Muscle of arm (tissue), 12 donors: ENCODE measurements around the gene GREB1L. TPM values are rescaled to one million over a fixed set of nuclear protein-coding genes. Genes with fewer than 3 reads are reported as not detected.
"Not testable (repeated sequence)": the region's sequence is repeated elsewhere in the genome, so short reads cannot be mapped to it uniquely, and the experiment has no call there.

Experiments
- DNase-seq: peaks from one replicate; pipeline ENCODE4 v3.0.0-alpha.2; 2013
- polyA plus RNA-seq, 12 donors: library from polyadenylated mRNA; unstranded; fragments of 120-200 nt; gene quantifications; one replicate each; pipeline ENCODE4 v1.2.1, GENCODE V29; 2013; ENCODE audit not compliant: insufficient read length in 12 of 12

Gene GREB1L
- polyA plus RNA-seq, 12 donors, result 3.6 to 14.8 (median 11.7) TPM; not detected in 1

DNA sequence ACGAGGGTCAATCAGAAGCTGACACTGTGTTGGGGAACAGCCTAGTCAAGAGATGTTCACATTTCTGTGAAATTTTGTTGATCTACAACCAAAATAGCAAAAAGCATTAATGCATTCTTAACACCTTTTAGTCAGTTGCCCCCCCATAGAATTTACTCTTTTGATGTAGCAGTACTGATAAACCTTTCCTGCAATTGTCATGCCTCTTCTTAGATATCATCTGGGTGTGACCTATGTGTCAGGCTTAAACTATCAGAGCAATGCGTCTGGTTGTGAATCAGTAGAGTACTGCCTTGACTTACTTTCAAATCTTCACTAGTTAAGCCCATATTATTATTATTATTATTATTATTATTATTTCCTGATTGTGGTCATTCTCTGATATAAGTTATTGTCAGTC lies 61.9 kb downstream of the GREB1L start:
- DNase-seq, result no peak

DNA sequence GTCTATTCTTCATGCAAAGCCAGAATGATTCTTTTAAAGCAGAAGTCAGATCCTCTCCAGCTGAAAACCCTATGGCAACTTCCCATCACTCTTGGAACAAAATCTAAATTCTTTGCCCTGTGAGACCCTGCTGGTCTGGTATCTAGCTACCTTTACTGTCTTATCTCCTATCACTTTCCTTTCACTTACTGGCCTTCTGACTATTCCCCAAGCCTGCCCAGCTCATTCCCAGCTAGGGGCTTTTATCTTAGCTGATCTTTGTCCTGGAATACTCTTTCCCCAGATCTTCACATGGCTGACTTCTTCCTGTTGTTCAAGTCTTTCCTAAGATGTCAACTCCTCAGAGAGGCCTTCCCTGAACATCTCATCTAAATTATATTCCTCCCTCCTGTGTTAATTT lies 63.6 kb downstream of the GREB1L start:
- DNase-seq, result no peak

DNA sequence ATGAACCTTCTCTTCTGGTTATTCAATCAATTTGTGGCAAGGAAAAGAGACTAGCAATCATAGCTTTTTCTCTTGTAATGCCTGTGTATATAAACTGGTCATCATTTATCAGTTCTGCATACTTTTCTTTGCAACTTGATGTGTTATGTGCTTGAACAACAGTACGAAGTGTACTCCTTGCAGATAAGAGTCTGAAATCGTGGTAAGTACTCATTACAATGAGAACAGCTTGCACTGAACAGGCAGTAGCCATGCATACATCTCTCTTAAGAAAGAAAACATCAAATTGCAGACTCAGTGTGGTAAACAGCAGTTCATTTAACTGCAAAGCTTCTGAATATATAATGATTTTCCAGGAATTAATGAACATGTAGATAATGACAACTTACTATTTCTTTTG lies 64.3 kb downstream of the GREB1L start:
- DNase-seq, result no peak

DNA sequence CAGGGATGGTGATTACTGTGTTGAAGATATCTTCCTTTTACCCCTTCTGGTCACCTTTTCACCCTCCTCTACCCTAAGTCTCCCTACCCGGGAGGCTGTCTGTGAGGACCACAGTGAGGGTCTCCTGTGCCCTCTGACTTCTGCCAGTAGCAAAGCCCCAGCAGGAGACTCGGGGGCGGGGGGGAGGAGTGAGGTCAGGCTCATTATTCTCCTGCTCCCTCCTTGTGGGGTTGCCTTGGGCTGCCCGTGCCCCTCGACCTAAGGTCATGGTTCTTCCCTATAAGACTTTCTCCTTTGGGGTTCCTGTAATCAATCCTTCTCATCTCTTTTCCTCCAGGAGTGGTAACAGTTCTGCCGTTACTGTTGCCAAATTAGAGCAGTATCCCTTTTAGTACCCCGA lies 65.5 kb downstream of the GREB1L start:
- DNase-seq, result no peak

DNA sequence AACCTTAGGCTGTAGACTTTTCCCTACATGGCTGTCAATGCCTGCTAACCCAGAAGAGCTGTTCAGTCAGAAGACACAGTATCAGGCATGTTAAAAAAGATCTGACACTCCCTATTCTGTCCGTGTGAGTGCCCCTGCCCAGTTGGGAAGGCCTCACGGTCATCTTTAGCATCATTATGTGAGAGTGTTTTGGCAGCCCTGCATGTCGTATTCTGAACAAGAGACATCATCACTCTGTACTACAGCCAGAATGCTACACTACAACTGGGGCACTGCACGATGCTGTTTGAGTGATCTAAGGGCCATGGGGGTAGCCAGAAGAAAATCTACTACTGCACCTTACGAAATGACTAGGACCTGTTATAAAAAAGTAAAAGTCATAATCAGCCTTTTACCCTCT lies 67.2 kb downstream of the GREB1L start:
- DNase-seq, result no peak

DNA sequence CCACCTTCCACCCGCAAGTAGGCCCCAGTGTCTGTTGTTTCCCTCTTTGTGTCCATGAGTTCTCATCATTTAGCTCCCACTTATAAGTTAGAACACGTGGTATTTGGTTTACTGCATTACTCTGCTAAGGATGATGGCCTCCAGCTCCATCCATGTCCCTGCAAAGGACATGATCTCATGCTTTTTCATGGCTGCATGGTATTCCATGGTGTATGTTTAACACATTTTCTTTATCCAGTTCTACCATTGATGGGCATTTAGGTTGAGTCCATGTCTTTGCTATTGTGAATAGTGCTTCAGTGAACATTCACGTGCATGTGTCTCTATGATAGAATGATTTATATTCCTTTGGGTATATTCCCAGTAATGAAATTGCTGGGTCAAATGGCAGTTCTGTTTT lies 69.9 kb downstream of the GREB1L start:
- not testable (repeated sequence) for DNase-seq

DNA sequence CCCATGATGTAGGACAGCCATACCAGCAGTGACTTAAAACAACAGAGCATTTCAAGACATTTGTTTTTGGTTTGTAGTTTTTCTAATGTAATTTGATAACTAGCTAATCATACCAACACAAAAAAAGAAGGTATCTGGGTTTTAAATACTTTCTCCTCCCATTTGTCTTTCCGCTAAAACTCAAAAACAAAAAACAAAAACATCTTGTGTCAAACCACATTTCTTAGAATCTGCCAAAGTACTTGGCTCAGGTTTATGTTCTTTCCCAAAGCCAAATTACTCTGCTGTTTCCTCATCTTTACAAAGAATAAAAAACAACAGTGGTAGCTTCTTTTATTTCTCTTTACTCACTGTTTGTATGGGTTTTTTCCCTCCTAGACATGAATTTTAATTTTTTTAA lies 71.5 kb downstream of the GREB1L start:
- DNase-seq, result no peak

DNA sequence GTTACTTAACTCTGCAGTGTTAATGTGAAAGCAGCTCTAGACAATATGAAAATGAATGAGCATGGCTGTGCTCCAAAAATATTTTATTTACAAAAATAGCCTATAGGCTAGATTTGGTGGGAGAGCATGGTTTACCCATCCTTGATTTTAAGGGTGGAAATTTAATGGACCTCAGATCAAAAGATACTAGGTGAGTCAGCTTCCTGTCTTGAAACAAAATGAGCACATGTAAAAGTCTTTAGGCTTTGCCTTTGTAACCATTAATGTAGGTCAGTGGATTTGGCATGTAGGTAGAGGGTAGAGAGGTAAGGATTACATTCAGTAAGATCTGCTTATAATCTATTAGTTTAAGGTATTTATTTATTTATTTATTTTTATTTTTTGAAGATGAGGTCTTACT lies 72.7 kb downstream of the GREB1L start:
- DNase-seq, result no peak

DNA sequence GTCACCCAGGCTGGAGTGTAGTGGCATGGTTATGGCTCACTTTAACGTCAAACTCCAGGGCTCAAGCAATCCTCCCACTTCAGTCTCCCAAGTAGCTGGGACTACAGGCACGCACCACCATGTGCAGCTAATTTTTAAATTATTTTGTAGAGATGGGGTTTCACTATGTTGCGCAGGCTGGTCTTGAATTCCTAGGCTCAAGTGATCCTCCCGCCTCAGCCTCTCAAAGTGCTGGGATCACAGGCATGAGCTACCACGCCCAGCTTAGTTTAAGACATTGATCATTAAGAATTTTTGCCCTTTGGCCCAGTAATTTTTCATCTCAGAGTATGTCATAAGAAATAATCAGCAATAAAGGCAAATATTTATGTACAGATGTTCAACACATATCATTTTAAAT lies 73.1 kb downstream of the GREB1L start:
- DNase-seq, result not testable (repeated sequence)

DNA sequence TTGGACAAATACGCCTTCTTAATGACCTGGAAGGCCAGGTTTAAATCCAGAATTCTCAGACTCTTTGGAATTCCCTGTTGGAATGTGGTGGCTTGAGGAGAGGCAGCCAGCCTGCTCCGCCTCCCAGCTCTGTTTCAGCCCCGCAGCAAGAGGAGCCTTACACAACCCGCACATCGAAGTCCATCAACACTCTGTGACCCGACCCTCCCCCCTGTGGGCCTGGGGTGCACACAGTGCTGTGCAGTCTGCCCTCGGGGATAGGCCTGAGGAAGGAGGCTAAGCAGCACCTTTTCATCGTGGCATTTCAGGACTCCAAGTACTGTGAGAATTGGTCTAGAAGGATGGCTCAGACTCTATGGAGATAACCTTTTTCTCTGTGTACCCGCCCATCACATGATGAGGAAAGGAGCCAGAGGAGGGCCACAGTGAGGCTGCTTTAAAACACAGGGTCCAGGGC lies 73.7 kb downstream of the GREB1L start:
- no peak for DNase-seq

DNA sequence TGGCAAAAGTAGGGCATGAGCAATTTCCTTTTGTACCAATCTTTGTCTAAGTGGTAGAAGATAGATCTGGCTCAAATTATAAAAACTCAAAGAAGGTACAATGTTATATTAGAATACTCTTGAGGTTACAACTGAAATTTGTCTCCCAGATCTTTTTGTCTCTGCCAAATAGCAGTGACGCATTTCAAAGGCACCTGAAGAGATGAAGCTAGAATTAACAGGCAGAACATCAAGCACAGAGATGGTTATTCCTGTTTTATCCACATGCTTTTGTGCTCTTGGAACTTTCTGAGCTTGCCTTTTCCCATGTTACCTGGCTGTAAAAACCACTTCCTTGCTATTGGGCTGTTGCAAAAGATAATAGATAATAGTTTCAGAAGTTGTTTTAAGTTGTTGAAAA lies 74.3 kb downstream of the GREB1L start:
- DNase-seq, result no peak

DNA sequence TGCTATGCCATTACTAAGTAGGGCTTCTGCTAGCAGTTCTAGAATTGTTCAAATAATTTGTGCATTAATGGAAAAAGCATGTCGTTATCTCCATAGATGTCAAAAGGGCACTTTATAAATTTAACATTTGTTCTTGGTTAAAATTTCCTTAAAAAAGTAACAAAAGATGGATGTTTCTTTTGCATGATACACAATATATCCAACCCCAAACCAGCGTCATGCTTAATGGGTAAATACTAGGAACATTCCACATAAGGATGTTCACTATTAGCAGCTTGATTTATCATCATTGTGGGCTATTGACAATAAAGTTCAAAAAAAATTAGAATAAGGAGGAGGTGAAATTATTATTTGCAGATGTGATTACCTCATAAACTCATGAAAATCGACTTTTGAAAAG lies 79.7 kb downstream of the GREB1L start:
- no peak for DNase-seq

DNA sequence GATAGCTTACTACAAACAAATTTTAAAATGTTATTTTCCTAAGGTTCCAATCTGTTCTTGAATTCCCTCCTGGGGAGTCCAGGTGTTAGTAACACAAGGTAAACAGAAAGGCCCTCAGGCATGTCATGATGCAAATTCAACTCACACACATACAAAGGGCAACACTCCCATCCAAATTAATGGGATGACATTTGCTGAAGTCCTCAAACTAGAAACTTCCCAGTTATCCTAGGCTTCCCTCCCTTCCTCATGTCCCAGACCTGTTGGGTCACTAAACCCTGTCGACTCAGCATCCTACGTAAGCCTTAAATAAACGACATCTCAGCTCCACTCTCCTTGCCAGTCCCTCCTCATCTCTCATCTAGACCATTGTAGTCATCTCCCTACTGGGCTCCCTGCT lies 85.1 kb downstream of the GREB1L start:
- no peak for DNase-seq

DNA sequence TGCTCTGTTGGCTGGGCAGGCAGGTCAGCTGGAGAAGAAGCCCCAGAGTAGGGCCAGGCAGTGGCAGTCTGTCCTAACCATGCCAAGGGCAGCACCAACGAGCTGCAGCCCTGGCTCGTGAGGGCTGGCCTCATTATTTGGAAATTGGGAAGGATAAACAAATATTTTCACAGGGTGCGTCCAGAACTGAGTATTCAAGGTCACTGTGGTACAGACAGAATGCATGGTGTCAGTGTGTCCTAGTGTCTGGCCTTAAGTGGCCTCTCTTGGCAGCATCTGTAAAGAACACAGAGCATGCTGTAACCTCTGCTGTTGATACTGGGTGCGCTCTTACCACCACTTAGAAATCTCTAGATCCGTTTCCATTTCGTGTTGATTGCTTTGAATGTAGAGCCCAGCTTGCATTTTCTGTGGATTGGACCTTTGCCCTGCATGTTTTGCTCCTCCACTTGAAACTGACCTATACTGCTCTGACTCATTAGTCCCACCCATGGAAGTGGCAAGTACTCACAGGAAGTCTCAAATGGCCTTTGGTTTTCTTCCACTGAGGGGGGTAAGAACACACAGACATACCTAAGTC lies 88.2 kb downstream of the GREB1L start:
- no peak for DNase-seq

DNA sequence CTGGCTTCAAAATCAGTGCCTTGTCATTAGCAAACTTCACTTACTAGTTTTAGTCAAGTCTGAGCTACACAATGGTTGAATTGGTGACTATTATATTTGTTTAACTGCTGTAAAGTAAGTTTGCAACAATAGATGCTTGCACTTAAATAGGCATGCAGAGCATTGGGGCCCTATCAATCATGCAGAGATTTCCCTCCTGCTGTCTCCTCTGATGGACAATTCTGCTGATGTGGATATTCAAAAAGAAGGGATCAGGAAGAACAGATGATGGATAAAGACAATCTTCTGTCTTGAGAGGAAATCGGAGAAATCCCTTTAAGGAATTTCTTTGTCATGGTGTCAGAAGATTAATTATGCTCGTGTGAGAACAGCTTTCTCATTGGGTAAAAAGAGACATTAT lies 89.0 kb downstream of the GREB1L start:
- no peak for DNase-seq

DNA sequence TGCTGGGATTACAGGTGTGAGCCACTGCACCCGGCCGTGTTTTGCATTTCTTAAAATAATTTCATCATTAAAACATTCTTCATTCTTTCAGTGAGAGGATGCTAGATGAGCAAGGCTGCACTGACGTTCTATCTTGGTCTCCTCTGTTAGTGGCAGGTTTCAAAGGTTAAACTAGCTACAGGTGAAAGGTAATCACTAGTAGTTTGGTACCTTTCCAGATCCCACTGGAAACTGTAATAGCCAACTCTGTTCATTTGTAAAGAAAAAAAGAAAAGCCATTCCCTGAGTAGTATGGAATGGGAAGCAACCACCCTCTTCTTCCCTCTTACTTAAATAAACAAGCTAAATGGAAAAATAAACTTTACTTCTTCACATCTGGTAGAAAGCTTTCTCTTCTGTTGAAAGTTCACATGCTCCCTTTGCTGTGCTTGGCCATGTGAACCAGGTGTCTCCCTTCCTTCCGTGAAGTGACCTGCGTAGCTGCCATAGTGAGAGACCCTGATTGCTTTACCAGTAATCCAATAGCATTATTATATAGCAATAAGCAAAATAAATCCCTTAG lies 94.0 kb downstream of the GREB1L start:
- DNase-seq, result no peak

DNA sequence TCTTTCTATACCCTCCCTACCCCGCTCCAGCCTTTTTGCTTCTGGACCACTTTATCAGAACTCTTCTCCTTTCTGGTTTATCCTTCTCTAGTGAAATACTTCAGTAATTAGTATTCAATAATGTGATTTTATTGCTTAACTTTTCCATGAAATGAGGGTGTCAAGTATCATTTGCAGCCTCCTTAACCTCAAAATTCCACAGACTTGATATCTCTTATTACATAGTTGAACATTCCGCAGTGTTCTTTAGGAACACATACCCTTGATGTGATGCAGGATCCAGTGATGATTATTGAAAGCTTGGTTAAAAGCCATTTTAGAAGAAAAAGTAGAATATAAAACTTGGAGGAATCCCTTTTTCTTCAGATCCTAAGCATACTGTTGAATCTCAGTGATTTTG lies 94.8 kb downstream of the GREB1L start:
- DNase-seq, result no peak

DNA sequence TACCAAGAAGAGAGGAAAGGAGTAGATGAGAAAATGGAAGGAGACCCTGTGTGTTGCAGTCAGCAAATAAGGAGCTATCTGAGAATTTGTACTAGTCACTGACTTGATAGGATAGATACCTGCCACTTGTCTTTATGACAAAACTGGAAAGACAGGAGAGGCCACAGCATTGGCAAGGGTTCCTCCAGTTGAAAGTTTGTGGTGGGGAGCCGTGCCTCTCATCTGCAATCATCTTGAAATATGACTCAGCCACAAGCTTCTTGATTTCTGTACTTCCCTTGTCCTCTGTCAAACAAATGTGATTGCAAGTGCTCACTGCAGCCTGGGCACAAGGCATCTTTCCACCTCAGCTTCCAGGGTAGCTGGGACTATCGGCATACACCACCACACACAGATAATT lies 99.1 kb downstream of the GREB1L start:
- no peak for DNase-seq

DNA sequence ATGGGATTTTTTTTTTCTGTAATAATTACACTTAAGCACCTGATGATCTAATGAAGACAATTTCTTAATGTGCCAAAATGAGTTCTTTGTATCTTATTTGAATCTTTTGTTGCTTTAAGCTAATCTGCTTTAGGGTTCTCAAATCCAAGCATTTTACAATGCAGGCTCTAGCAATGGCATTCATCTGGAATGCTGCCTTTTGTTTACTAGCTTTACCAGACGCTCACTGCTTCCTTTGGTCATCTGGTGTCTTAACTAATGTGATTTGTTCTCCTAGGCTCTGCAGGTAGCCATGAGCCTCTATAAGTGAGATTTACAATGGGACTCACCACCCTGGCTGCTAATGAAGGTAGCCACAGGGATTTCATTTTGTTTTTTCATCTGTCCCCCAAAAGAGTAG lies 100.3 kb downstream of the GREB1L start:
- no peak for DNase-seq

DNA sequence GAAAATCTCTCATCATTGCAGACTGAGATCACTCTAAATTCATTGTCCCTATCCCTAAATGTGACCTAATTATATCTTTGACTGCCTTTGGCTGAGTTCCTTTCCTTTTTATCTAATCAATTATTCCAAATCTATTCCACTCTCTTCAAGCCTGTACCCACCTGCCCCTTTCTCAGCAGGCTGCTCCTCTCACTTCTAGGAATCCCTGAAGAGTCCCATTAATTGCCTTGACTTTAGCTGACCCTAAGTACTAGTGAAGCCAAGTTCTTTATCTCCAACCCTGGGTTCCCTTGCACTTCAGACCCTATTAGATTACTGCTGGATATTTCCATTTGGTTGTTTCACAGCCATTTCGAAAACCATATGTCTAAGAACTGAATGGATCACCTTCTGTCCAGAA lies 102.8 kb downstream of the GREB1L start:
- no peak for DNase-seq

DNA sequence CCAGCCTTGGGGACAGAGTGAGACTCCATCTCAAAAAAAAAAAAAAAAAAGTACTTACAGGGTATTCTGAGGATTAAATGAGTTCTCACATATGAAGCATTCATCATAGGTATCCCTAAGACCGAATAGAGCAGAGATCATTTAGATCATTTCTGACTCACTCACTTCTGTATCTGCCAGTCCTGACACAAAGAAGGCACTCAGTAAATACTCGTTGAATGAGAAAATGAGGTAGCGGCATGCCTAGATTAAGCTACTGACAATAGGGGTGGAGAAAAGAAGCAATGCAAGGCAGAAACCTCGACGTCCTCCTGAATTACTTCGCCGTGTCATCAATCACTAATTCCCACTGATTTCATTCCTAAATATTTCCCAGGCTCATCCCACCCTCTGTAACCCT lies 103.8 kb downstream of the GREB1L start:
- DNase-seq, result no peak

DNA sequence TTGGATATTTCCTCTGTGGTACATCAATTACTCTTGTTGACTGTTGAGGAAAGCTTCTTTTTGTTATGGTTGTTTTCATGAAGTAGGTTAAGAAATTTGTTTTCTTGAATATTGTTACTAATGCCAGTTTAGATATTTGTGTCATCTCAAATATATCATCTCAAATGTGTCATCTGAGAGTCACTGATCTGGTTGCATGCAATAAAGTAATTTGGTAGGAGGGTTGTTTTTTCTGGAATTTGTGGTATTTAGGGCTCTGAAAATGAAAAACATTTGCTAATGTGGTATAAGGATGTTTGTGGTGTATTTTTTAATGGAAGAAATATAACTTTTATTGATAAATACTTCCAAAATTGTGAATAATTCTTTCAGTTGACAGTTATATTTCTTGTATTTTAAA lies 117.7 kb downstream of the GREB1L start:
- DNase-seq, result no peak

DNA sequence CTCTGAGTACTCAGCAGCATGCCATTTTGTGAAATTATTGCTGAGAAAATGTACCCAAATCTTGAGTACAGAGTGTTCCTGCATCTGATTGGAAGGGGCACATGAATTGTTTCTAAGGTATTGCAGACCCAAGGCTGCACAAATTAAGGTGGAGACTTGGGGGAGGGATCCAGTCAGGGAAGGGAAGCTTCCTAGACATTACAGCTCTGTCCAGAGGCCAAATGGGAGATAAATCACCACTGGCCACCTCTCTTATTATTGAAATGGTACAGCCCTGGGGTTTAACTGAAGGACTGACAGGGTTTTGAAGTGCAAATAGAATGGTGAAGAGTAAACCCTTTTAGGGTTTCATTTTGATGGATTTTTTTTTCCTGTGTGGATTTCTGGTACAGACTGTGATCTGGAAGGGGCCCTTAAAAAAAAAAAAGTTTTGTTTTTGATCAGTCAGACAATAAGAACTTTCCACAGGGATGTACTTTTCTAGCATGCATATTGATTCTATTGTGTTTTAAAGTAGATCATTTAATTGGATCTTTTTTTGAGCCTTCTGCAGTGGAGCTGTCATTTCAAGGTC lies 119.4 kb downstream of the GREB1L start:
- DNase-seq, result no peak

DNA sequence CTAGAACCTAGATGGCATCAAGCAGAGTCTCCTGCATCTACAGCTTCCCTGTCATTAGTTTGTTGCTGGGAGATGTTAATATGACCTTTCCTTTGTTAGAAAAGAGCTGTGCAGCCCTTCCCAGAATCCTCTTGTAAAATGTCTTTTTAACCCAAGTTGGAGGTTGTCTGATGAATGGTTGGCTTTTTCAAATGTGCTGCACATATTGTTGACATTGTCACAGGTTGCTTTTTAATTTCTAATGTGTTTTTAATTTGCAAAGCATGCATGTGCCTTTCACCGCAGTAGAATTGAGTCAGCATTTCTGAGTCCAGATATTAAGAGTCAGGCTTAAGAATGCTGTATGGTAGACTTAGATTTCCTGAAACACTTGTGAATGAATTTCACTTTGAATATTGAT lies 120.8 kb downstream of the GREB1L start:
- no peak for DNase-seq
